ENCODE measurements around the gene PPIL6.

Gene PPIL6

DNA sequence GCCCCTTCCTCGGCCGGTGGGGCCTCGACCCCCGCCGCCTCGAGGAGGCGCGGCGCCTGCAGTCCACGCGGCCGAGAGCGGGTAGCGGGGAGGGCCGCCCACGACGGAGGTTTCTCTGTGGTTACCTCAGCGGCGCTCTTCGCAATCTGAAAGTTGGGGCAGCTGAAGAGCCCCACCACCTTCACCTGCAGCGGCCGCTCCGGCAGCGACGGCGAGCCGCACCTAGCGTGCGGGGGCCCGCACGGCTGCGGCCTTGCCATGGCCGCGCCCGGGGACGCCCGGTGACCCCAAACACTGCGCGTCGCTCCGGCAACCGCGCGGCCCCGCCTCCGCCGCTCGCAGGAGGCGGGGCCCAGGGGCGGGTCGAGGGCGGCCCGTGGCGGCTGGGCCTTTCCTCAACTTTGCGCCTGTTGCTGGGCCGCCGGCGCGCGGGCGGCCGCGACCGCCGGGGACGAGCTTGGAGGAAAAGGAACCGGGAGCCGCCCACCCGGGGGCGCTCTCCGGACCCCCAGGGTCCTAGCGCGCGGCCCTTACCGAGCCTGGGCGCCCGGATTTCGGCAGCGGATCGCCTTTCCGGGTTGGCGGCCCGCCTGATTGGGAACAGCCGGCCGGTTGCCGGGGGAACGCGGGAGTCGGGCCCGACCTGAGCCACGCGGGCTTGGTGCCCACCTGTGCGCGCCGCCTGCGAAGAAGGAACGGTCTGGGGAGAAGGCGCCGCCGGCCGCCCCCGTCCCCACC lies at the start of gene PPIL6, which contains the start of gene SMPD2:
Gene PPIL6 (minus strand): TSS at position 298 of the 738 bp plus-strand sequence. CDS start 38 bp downstream, at position 260.
Gene SMPD2 (plus strand): TSS at position 394 of the 738 bp plus-strand sequence. CDS start 398 bp downstream, outside the sequence.
- FAIRE-seq (peak; percentile 49), DNase-seq (ENCODE audit: extremely low spot score, insufficient read length, low read depth) (peak; percentile 82)

DNA sequence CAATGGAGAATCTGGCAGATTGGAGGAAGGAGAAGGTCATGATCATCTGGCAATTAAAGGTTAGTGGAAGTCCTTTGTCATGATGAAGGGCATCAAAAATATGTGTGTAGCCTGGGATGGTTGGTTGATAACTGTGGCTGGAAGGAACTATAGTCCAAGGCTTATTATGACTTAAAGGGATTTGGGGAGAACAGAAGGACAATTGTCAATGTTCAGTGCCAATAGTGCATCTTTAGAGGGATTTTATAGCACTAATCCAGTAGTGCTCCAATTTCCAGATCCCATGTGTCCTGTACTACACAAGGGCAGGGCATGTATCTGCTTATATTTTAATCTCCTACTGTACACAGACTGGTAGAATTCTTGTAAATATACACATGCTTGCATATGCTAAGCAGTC lies 47.6 kb upstream of the PPIL6 start:
- FAIRE-seq (no peak), DNase-seq (ENCODE audit: extremely low spot score, insufficient read length, low read depth) (no peak)

DNA sequence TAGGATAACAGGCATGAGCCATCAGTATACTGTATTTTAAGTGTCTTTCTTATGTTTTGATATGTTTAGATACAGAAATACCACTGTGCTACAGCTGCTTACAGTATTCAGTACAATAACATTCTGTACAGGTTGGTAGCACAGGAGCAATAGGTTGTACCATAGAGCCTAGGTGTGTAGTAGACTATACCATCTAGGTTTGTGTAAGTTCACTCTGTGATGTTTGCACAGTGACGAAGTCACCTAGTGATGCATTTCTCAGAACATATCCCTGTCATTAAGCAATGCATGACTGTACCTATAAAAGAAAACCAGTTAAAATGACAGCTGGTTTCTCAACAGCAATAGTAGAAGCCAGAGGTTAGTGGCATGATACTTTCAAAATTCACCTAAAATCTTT lies 45.6 kb upstream of the PPIL6 start:
- FAIRE-seq (no peak), DNase-seq (ENCODE audit: extremely low spot score, insufficient read length, low read depth) (no peak)

DNA sequence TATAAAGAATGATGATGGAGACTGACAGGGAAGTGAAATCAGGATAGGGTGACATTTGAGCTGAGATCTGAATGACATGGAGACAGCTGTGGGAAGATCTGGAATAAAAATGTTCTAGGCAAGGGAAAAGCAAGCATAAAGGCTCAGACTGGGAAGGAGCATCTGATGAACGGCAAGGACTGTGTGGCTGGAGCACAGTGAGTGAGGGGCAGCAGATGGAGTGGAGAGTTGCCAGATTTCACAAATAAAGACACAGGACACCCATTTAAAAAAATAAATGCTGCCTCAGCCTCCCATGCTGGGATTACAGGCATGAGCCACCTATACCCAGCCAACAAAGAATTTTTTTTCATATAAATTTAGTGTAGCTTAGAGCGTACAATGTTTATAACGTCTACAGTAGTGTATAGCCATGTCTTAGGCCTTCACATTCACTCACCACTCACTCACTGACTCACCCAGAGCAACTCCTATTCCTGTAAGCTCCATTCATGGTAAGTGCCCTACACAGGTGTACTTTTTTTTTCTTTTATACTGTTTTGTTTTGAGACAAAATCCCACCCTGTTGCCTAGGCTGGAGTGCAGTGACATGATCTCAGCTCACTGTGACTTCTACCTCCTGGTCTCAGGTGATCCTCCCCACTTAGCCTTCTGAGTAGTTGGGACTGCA lies 45.0 kb upstream of the PPIL6 start:
- FAIRE-seq (no peak), DNase-seq (ENCODE audit: extremely low spot score, insufficient read length, low read depth) (no peak)

DNA sequence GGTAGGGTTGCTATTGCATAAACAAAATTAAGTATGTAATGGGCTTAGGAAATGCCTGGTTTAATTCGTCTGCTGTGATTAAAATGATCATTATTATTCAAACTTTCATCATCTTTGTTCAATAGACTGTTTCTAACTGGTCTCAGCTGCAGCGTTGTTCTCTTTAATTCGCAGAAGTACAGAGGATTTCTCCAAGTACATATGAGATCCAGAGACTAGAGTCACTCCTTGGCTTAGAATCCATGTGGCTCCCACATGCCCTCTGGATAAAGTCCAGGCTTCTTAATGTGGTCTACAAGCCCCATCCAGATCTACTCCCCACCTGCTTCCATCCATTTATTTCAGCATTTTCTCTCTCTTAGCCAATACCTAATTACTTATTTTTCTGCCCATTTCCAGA lies 43.7 kb upstream of the PPIL6 start:
- FAIRE-seq, result no peak
- DNase-seq (ENCODE audit: extremely low spot score, insufficient read length, low read depth), result no peak

GRCh38 chr6:109483735-109484057 lies 43.3 kb upstream of the PPIL6 start:
- no peak for DNase-seq (ENCODE audit: extremely low spot score, insufficient read length, low read depth)
- FAIRE-seq, result no peak

- DNase-seq (ENCODE audit: extremely low spot score, insufficient read length, low read depth) (peak; percentile 77), FAIRE-seq (peak; percentile 73)
Observed at GRCh38 chr6:109482905-109483734, 42.7 kb upstream of the PPIL6 start, which contains the start of gene ZBTB24. Gene ZBTB24 (minus strand): TSS chr6:109483219. CDS start chr6:109482026, 1,193 bp downstream.

GRCh38 chr6:109480993-109481480 lies 40.6 kb upstream of the PPIL6 start:
- DNase-seq (ENCODE audit: extremely low spot score, insufficient read length, low read depth) (no peak), FAIRE-seq (no peak)

DNA sequence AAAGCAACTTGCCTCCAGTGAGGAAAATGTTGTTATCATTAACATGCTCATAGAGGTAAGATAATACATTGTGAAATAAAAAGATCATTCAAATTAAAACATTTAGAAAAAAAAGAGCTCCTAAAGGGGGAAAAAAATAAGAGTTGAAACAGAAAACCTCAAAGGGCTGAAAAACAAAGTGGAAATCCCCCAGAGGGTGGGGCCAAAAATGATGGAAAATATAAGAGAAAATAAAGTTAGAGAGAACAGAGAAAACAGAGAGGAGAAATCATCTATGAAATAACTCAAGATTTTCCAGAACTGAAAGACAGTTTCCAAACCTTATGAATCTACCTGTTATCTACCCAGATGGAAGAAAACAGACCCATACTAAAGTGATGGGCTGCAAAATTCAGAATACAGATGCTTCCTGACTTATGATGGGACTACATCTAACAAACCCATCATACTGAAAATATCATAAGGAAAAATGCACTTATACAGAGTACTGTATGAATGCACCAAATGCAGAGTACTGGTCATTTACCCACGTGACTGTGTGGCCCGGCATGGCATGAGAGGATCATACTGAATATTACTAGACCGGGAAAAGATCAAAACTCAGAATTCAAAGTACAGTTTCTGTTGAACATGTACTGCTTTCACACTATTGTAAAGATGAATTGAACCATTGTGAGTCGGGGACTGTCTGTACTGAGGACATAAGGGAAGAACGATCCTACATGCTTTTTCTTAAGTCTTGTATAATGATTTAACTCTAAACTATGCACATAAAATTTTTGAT lies 38.6 kb upstream of the PPIL6 start:
- DNase-seq (ENCODE audit: extremely low spot score, insufficient read length, low read depth) (no peak), FAIRE-seq (no peak)

- no peak for FAIRE-seq
- DNase-seq (ENCODE audit: extremely low spot score, insufficient read length, low read depth), result no peak
Observed at GRCh38 chr6:109478222-109478805, 37.9 kb upstream of the PPIL6 start.

DNA sequence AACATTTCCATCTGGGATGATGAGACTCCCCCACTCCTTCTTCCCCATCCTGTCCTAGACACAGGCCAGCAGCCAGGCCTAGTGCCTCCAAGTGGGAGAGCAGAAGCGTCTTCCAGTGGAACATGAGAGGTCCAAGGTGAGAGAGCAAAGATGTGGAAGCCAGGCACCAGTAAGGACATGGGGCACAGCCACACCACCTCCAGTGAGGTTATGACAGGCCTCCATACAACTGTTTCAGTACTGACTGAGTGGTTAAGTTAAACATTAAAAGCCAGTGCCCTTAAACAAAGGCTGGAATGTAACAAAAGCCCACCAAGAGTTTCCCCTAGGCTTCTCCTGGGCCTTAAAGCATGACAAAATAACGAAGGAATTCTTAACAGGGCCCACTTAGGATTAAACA lies 37.3 kb upstream of the PPIL6 start:
- no peak for DNase-seq (ENCODE audit: extremely low spot score, insufficient read length, low read depth)
- peak; percentile 76 for FAIRE-seq

DNA sequence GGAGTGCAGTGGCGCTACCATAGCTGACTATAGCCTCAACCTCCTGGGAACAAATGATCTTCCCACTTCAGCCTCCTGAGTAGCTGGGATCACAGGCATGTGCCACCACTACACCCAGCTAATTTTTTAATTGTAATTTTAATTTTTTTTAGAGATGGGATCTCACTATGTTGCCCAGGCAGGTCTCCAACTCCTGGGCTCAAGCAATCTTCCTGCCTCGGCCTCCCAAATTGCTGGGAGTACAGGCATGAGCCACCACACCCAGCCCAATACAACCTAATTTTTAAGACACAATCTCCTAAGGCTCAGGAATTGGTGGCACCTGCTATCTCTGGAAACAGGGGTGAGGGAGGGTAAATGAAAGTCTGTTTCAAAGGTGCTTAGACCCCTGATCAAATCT lies 36.8 kb upstream of the PPIL6 start:
- no peak for FAIRE-seq
- DNase-seq (ENCODE audit: extremely low spot score, insufficient read length, low read depth), result no peak

- no peak for FAIRE-seq
- DNase-seq (ENCODE audit: extremely low spot score, insufficient read length, low read depth), result no peak
Observed at GRCh38 chr6:109475625-109476024, 35.2 kb upstream of the PPIL6 start.

DNA sequence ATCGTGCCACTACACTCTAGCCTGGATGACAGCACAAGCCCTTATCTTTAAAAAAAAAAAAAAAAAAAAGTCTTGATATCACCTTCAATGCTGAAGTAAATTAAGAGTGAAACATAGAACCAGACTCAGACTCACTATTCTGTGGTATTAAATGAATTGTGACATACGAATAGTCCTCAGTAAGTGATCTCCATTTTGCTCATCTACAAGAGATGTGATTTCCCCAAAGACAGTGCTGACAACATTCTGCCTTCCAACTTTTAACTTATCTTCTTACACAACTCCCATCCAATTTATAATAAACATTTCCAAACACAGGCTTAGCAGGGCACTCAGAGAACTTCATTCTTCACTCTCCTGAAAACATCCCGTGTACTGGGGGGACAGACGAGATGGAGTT lies 34.6 kb upstream of the PPIL6 start:
- DNase-seq (ENCODE audit: extremely low spot score, insufficient read length, low read depth) (no peak), FAIRE-seq (no peak)

DNA sequence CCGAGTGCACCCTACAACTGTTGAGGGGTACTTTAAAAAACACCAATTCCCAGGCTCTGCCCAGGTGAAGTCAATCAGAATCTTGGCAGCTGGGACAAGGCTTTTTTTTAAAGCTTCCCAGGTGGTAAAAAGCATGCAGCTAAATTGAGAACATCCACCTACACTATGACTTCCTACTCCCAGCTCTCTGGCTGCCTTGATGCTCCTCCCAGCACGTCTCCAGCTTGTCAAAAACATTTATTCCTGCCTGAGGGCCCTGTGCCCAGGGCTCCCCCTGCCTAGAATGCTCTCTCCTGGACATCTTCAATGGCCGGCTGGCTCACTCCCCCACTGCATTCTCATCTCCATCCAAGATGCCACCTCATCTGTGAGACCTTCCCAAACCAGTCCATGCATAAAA lies 32.7 kb upstream of the PPIL6 start:
- no peak for DNase-seq (ENCODE audit: extremely low spot score, insufficient read length, low read depth)
- no peak for FAIRE-seq

DNA sequence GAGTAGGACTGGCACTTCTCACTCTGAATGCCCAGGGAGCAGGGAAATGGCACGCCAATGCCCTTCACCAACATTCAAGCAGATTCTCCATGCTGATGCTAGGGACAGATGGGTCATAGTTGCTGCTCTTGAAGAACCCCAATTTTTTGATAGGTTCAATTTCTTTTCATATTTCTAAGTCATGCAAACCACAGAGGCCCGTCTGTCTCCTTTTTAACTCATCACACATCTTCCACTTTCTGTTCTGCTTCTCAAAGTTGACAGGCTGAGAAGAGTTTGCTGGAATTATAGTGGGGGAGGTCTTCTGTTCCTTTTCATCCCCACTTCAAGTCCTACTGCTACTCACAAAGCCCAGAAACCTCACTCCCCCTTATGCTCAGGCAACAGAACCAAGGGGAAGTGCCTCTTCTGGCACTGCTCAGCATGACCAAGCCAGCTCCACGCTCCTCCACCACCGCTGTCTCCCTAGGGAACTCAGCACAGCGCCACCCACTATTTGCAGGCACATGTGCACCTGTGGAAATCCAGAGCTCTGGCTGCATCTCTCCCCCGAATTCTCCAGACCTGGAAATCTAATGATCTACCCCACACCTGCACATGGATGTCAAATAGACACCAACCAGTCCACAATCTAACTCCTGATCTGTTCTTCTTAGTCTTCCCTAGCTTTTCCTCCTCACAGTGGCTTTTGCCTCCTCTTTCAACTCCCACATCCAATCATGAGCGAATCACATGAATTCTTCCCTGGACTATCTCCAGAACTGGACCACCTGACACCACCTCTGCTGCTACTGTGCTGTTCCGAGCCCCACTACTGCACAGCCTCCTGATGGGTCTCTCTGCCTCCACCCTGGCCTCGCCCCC lies 31.9 kb upstream of the PPIL6 start:
- DNase-seq (ENCODE audit: extremely low spot score, insufficient read length, low read depth) (no peak), FAIRE-seq (peak; percentile 71)

GRCh38 chr6:109471105-109471810 lies 30.8 kb upstream of the PPIL6 start:
- no peak for FAIRE-seq
- DNase-seq (ENCODE audit: extremely low spot score, insufficient read length, low read depth), result no peak

- no peak for FAIRE-seq
Observed at GRCh38 chr6:109469591-109470189, 29.3 kb upstream of the PPIL6 start.

More at GRCh38 chr6:109469591-109470189, 29.3 kb upstream of the PPIL6 start:
- DNase-seq (ENCODE audit: extremely low spot score, insufficient read length, low read depth), result no peak

All from GM18507 (cell line).